ENCODE results near the gene COLEC11.

- TF ChIP-seq CTCF (IDR thresholded peaks at IDR 0.05; ENCODE audit: poor library complexity) = no peak
- no peak for TF ChIP-seq EZH2phosphoT487 (IDR thresholded peaks at IDR 0.05; ENCODE audit: low read depth, severe bottlenecking, unreplicated experiment)
These were observed 72.3 kb downstream of the COLEC11 start for GRCh38 chr2:3667151-3667631.

Measured in hepatocyte (in vitro differentiated cells).